ENCODE results near the gene FGFR4.

Gene FGFR4

GRCh38 chr5:177100714-177101121 lies 14.0 kb downstream of the FGFR4 start:
- no peak for DNase-seq (ENCODE audit: low read depth in 2 of 2)

- no peak for DNase-seq (ENCODE audit: low read depth in 2 of 2)
Measured at GRCh38 chr5:177103523-177104253, 17.0 kb downstream of the FGFR4 start.

GRCh38 chr5:177105691-177106476 lies 19.2 kb downstream of the FGFR4 start:
- no peak for DNase-seq (ENCODE audit: low read depth in 2 of 2)

GRCh38 chr5:177107159-177107558 lies 20.4 kb downstream of the FGFR4 start:
- no peak for DNase-seq (ENCODE audit: low read depth in 2 of 2)

GRCh38 chr5:177109810-177110209 lies 23.1 kb downstream of the FGFR4 start:
- DNase-seq (ENCODE audit: low read depth in 2 of 2) = no peak

GRCh38 chr5:177111720-177112394 lies 25.1 kb downstream of the FGFR4 start:
- DNase-seq (ENCODE audit: low read depth in 2 of 2) = no peak

GRCh38 chr5:177112589-177113220 lies 26.0 kb downstream of the FGFR4 start:
- no peak for DNase-seq (ENCODE audit: low read depth in 2 of 2)

- DNase-seq (ENCODE audit: low read depth in 2 of 2) = no peak
Measured at GRCh38 chr5:177113566-177114424, 27.1 kb downstream of the FGFR4 start.

- DNase-seq (ENCODE audit: low read depth in 2 of 2) = peak; percentile 57 to 66
Measured at GRCh38 chr5:177116631-177117373, 30.1 kb downstream of the FGFR4 start.

- DNase-seq (ENCODE audit: low read depth in 2 of 2) = no peak
Measured at GRCh38 chr5:177117441-177118045, 30.8 kb downstream of the FGFR4 start.

- no peak for DNase-seq (ENCODE audit: low read depth in 2 of 2)
Measured at GRCh38 chr5:177122566-177122965, 35.9 kb downstream of the FGFR4 start.

GRCh38 chr5:177123789-177124485 lies 37.2 kb downstream of the FGFR4 start:
- DNase-seq (ENCODE audit: low read depth in 2 of 2) = no peak

GRCh38 chr5:177124486-177124991 lies 37.8 kb downstream of the FGFR4 start:
- no peak for DNase-seq (ENCODE audit: low read depth in 2 of 2)

- DNase-seq (ENCODE audit: low read depth in 2 of 2) = no peak
Measured at GRCh38 chr5:177126771-177127170, 40.1 kb downstream of the FGFR4 start.

- DNase-seq (ENCODE audit: low read depth in 2 of 2) = no peak
Measured at GRCh38 chr5:177128551-177128981, 41.9 kb downstream of the FGFR4 start.

- DNase-seq (ENCODE audit: low read depth in 2 of 2) = no peak
Measured at GRCh38 chr5:177130211-177131018, 43.7 kb downstream of the FGFR4 start.

GRCh38 chr5:177131019-177131320 lies 44.3 kb downstream of the FGFR4 start:
- DNase-seq (ENCODE audit: low read depth in 2 of 2) = no peak

- no peak for DNase-seq (ENCODE audit: low read depth in 2 of 2)
Measured at GRCh38 chr5:177131352-177132135, 44.8 kb downstream of the FGFR4 start.
